ENCODE data around the gene ZNF467.

Gene ZNF467

GRCh38 chr7:149806726-149807125 is 33.3 kb upstream of the ZNF467 start:
- no peak for DNase-seq (ENCODE audit: low read depth in 2 of 2)

- no peak for DNase-seq (ENCODE audit: low read depth in 2 of 2)
Measured at GRCh38 chr7:149804106-149804505, 30.7 kb upstream of the ZNF467 start.

- DNase-seq (ENCODE audit: low read depth in 2 of 2): no peak
Measured at GRCh38 chr7:149803551-149804074, 30.2 kb upstream of the ZNF467 start.

- no peak for DNase-seq (ENCODE audit: low read depth in 2 of 2)
Measured at GRCh38 chr7:149802966-149803365, 29.6 kb upstream of the ZNF467 start.

- no peak for DNase-seq (ENCODE audit: low read depth in 2 of 2)
Measured at GRCh38 chr7:149801816-149802215, 28.4 kb upstream of the ZNF467 start.

- no peak for DNase-seq (ENCODE audit: low read depth in 2 of 2)
Measured at GRCh38 chr7:149801002-149801566, 27.7 kb upstream of the ZNF467 start.

GRCh38 chr7:149800169-149800555 is 26.8 kb upstream of the ZNF467 start:
- DNase-seq (ENCODE audit: low read depth in 2 of 2): no peak

GRCh38 chr7:149799397-149800168 is 26.2 kb upstream of the ZNF467 start:
- peak; percentile 27 to 43 for DNase-seq (ENCODE audit: low read depth in 2 of 2)

GRCh38 chr7:149797771-149798170 is 24.4 kb upstream of the ZNF467 start:
- DNase-seq (ENCODE audit: low read depth in 2 of 2): no peak

GRCh38 chr7:149796287-149796860 is 23.0 kb upstream of the ZNF467 start:
- no peak for DNase-seq (ENCODE audit: low read depth in 2 of 2)

GRCh38 chr7:149795126-149795525 is 21.7 kb upstream of the ZNF467 start:
- DNase-seq (ENCODE audit: low read depth in 2 of 2): no peak

GRCh38 chr7:149794661-149795060 is 21.3 kb upstream of the ZNF467 start:
- DNase-seq (ENCODE audit: low read depth in 2 of 2): no peak

- DNase-seq (ENCODE audit: low read depth in 2 of 2): no peak
Measured at GRCh38 chr7:149793261-149793660, 19.9 kb upstream of the ZNF467 start.

- no peak for DNase-seq (ENCODE audit: low read depth in 2 of 2)
Measured at GRCh38 chr7:149792220-149792595, 18.8 kb upstream of the ZNF467 start.

- DNase-seq (ENCODE audit: low read depth in 2 of 2): no peak
Measured at GRCh38 chr7:149791411-149792219, 18.2 kb upstream of the ZNF467 start.

- no peak for DNase-seq (ENCODE audit: low read depth in 2 of 2)
Measured at GRCh38 chr7:149790754-149791360, 17.5 kb upstream of the ZNF467 start.

- DNase-seq (ENCODE audit: low read depth in 2 of 2): no peak
Measured at GRCh38 chr7:149790146-149790548, 16.8 kb upstream of the ZNF467 start.

- DNase-seq (ENCODE audit: low read depth in 2 of 2): no peak
Measured at GRCh38 chr7:149789101-149789500, 15.7 kb upstream of the ZNF467 start.

GRCh38 chr7:149788300-149788851 is 15.0 kb upstream of the ZNF467 start:
- no peak for DNase-seq (ENCODE audit: low read depth in 2 of 2)

GRCh38 chr7:149787428-149788299 is 14.3 kb upstream of the ZNF467 start:
- DNase-seq (ENCODE audit: low read depth in 2 of 2): no peak

Measured in stimulated activated CD8-positive, alpha-beta memory T cell treated with anti-CD3 and anti-CD28 coated beads, Interleukin-2, amount 100 ng/mL, for 1 hour (primary cell).